Tibial nerve (tissue), 4 donors: ENCODE measurements around the gene C10orf67. TPM values are rescaled to one million over a fixed set of nuclear protein-coding genes. Genes with fewer than 3 reads are reported as not detected.

Experiments used
- DNase-seq, 2 donors: peaks; one replicate each; pipeline ENCODE4 v3.0.0-alpha.2; 2019; ENCODE audit warnings: low spot score in 2 of 2
- H3K27ac ChIP-seq, 4 donors: fragments of 200-600 bp; sonication (generic) in 3 of 4; one replicate each; pipeline ENCODE4 v1.5.1; 2017 to 2019; ENCODE audit warnings: mild to moderate bottlenecking in 1 of 4
- H3K27me3 ChIP-seq, 2 donors: fragments of 200-600 bp; sonication (generic) in 1 of 2; one replicate each; pipeline versions ENCODE4 v1.5.1 to v1.6.0; 2017 to 2019
- H3K36me3 ChIP-seq, 3 donors: fragments of 200-600 bp; sonication (generic); one replicate each; pipeline ENCODE4 v1.5.1; 2018 to 2019
- H3K4me1 ChIP-seq, 4 donors: fragments of 200-600 bp; sonication (generic) in 3 of 4; one replicate each; pipeline ENCODE4 v1.5.1; 2017 to 2019
- H3K4me3 ChIP-seq, 4 donors: fragments of 200-600 bp; sonication (generic) in 3 of 4; one replicate each; pipeline ENCODE4 v1.5.1; 2017 to 2019; ENCODE audit warnings: mild to moderate bottlenecking in 1 of 4, moderate library complexity in 1 of 4
- H3K9me3 ChIP-seq, 4 donors: fragments of 200-600 bp; sonication (generic) in 3 of 4; one replicate each; pipeline ENCODE4 v1.5.1; 2017 to 2019
- EP300 ChIP-seq, 2 donors: sonication (generic); formaldehyde crosslinking; IDR thresholded peaks; one replicate each; pipeline ENCODE4 v1.6.1; 2017; ENCODE audit warnings: antibody characterized with exemption in 2 of 2, mild to moderate bottlenecking in 1 of 2
- POLR2A ChIP-seq, 2 donors: fragments of 450-650 bp; IDR thresholded peaks; one replicate each; pipeline ENCODE4 v1.6.1; 2017; ENCODE audit warnings: antibody characterized with exemption in 2 of 2, mild to moderate bottlenecking in 2 of 2, moderate library complexity in 2 of 2
- WGBS, 2 donors: methylation state at CpG; one replicate each; pipeline ENCODE4 v1.1.5; 2018; 5-methylcytosine and 5-hydroxymethylcytosine counted together
- total RNA-seq, 4 donors: library from RNA; depleted of rRNA; stranded (reverse); fragments of >200 nt; gene quantifications; one replicate each; pipeline ENCODE4 v1.1.0, GENCODE V29; 2016
- TF ChIP-seq, protein P1 (sequence below), 5 experiments: fragments of 200-600 bp in 3 of 5; fragments of 450-650 bp in 2 of 5; sonication (generic) in 3 of 5; IDR thresholded peaks; one replicate each; pipeline ENCODE4 v1.5.1; 2016 to 2019; ENCODE audit warnings: antibody characterized with exemption in 5 of 5, mild to moderate bottlenecking in 3 of 5, moderate library complexity in 2 of 5

C10orf67 gene
- total RNA-seq, 4 donors from 2014 or later, result 0.30 to 1.6 (median 0.64) TPM

DNA sequence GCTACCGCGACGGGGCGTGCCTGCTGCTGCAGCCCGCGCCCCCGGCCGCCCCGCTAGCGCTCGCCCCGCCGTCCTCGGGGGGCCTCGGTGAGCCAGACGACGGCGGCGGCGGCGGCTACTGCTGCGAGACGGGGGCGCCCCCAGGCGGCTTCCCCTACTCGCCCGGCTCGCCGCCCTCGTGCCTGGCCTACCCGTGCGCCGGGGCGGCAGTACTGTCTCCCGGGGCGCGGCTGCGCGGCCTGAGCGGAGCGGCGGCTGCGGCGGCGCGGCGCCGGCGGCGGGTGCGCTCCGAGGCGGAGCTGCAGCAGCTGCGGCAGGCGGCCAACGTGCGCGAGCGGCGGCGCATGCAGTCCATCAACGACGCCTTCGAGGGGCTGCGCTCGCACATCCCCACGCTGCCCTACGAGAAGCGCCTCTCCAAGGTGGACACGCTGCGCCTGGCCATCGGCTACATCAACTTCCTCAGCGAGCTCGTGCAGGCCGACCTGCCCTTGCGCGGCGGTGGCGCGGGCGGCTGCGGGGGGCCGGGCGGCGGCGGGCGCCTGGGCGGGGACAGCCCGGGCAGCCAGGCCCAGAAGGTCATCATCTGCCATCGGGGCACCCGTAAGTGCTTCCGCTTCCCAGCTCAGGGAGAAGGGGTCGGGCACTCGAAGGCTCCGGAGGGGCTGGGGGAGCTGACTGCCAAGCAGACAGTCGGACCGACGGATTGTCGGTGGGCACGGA lies 151.7 kb downstream of the C10orf67 start:
- Histone ChIP-seq H3K9me3 (no peaks in the 10 kb centered on the region), H3K36me3 (no peaks in the 10 kb centered on the region), H3K4me1 (peaks cover 0 to 29% (median 0%) of the 10 kb centered on the region in 4 donors), H3K27ac (no peak overlapping the region), H3K27me3 (peaks cover 0 to 89% of the 10 kb centered on the region in 2 donors), H3K4me3 (no peak overlapping the region)
- TF ChIP-seq, protein P1, sequence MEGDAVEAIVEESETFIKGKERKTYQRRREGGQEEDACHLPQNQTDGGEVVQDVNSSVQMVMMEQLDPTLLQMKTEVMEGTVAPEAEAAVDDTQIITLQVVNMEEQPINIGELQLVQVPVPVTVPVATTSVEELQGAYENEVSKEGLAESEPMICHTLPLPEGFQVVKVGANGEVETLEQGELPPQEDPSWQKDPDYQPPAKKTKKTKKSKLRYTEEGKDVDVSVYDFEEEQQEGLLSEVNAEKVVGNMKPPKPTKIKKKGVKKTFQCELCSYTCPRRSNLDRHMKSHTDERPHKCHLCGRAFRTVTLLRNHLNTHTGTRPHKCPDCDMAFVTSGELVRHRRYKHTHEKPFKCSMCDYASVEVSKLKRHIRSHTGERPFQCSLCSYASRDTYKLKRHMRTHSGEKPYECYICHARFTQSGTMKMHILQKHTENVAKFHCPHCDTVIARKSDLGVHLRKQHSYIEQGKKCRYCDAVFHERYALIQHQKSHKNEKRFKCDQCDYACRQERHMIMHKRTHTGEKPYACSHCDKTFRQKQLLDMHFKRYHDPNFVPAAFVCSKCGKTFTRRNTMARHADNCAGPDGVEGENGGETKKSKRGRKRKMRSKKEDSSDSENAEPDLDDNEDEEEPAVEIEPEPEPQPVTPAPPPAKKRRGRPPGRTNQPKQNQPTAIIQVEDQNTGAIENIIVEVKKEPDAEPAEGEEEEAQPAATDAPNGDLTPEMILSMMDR (IDR thresholded peaks at IDR 0.05), result no peak
- TF ChIP-seq POLR2A (IDR thresholded peaks at IDR 0.05) (no peak), EP300 (IDR thresholded peaks at IDR 0.05) (no peak)
- DNase-seq, result no peak
- 2% methylated on average over 11 to 23 of the region's 100 CpGs for WGBS, 2 donors

DNA sequence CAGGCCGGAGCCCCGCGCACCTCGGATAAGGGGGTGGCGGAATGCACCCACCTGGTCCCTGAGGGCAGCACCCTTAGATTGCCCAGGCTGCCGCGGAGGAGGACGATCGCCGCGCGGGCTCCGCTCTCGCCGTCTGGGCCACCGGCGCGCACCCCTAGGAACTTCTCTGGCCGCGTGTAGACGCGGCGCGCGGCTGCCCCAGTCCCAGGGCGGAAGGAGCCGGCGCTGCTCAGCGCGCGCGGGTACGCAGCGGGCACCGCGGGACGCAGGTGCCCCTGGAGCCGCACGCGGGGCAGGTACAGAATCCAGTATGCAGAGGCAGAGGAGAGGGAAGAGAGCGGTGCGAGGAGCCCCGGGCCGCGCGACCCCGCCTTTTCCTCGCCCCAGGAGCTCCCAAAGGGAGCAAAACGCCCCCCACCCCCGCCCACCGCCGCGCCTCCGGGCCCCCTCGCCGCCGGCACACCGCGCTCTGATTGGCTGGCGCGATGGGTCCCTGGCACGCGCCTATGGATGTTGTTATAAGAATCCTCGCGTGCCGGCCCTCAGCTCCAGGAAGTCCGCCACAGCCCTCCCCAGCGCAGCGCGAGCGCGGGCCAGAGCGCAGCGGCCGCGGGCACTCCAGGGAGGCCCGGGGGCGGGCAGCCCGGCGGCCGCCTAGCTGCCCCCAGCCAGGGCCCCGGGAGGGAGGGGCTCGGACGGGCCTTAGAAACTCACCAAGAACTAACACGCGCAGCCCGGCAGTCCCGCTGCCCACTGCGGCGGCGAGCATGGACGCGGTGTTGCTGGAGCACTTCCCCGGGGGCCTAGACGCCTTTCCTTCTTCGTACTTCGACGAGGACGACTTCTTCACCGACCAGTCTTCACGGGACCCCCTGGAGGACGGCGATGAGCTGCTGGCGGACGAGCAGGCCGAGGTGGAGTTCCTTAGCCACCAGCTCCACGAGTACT lies 152.6 kb downstream of the C10orf67 start, which contains the start of gene PTF1A:
Gene PTF1A (plus strand): TSS at position 549 of the 948 bp plus-strand sequence. CDS start 219 bp downstream, at position 768.
- WGBS, 2 donors, result 2 to 5% methylated on average over 23 to 42 of the region's 107 CpGs
- no peak for DNase-seq
- peaks cover 0 to 89% of the 10 kb centered on the region in 2 donors for H3K27me3 ChIP-seq
- TF ChIP-seq EP300 (IDR thresholded peaks at IDR 0.05) (no peak), POLR2A (IDR thresholded peaks at IDR 0.05) (no peak)
- TF ChIP-seq, protein P1 (IDR thresholded peaks at IDR 0.05), result no peak
- no peak within 1 kb of the TSS for H3K4me3 ChIP-seq
- peaks cover 0 to 29% (median 0%) of the 10 kb centered on the region in 4 donors for H3K4me1 ChIP-seq
- no peak within 1 kb of the TSS for H3K27ac ChIP-seq
- no peaks in the 10 kb centered on the region for H3K9me3 ChIP-seq
- no peaks in the 10 kb centered on the region for H3K36me3 ChIP-seq

DNA sequence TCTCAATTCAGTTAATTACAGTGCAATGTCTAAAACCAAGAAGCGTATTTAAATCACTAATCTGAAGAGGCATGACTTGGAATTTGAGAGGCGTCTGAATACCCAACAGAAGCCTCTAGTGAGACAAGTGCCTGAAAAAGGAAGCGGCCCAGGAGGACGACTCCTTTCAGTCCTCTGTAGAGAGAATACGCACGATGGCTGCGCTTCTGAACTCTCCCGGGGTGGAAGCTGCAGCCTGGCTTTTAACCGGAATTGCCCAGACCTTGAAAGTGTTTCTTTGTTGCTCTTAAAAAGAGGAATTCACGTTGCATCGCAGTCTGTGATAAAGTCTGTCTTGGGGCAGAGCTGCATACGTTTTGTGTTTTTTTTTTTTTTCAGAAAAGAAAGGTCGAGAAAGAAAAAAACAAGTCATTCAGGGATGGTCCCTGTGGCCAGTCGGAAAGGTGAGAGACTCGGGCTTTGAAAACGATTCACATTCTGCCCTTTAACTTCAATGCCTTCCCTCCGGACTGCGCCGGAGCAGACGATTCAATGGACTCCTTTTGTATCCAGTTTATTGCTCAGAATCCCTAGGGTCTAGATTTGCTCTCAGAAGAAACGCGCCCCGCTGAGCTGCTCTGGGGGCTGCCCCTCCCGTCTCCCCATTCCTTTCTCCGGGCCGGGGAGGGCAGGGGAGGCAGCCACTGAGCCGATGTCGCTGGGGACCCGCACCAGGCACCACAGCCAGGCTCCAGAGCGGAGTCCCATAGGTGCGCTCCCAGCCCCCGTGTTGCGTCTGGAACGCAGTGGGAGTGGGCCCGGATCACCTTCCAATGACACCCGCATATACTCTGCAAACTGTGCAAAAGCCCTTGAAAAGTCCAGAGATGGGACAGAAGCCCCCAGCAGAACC lies 153.5 kb downstream of the C10orf67 start:
- peaks cover 0 to 84% of the 10 kb centered on the region in 2 donors for H3K27me3 ChIP-seq
- no peak overlapping the region for H3K27ac ChIP-seq
- H3K4me3 ChIP-seq, result no peak overlapping the region

DNA sequence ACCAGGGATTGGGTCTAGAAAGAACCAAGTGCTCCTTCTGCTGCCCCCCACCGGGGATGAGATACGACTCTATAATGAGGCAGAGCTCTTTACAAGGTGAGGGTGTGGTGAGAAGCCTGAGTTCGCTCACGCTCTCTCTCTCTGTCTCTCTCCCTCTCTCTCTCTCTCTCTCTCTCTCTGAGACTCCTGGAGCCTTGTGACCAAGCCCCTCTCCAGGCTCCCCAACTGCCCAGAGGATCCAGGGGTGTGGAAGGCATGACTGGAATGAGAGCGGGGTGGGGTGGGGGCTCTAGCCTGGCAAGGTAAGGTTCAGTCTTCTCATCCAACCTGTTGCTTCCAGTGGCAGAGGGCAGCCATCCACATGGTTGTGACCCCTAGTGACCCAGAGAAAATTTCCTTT lies 155.6 kb downstream of the C10orf67 start:
- peaks cover 0 to 67% of the 10 kb centered on the region in 2 donors for H3K27me3 ChIP-seq
- no peak for TF ChIP-seq POLR2A (IDR thresholded peaks at IDR 0.05)
- TF ChIP-seq EP300 (IDR thresholded peaks at IDR 0.05), result no peak
- TF ChIP-seq, protein P1 (IDR thresholded peaks at IDR 0.05), result no peak
- H3K4me1 ChIP-seq, result peaks cover 0 to 19% (median 0%) of the 10 kb centered on the region in 4 donors
- no peaks in the 10 kb centered on the region for H3K36me3 ChIP-seq
- no peak for DNase-seq
- no peak overlapping the region for H3K4me3 ChIP-seq
- 21 to 35% methylated on average over 5 of the region's 5 CpGs for WGBS, 2 donors
- no peak overlapping the region for H3K27ac ChIP-seq
- no peaks in the 10 kb centered on the region for H3K9me3 ChIP-seq

More for the DNA sequence above, 153.5 kb downstream of the C10orf67 start:
- Histone ChIP-seq H3K36me3 (no peaks in the 10 kb centered on the region), H3K4me1 (peaks cover 0 to 29% (median 0%) of the 10 kb centered on the region in 4 donors), H3K9me3 (no peaks in the 10 kb centered on the region)
- TF ChIP-seq EP300 (IDR thresholded peaks at IDR 0.05) (no peak), POLR2A (IDR thresholded peaks at IDR 0.05) (no peak)
- TF ChIP-seq, protein P1 (IDR thresholded peaks at IDR 0.05), result no peak
- DNase-seq, result no peak
- WGBS, 2 donors, result 1% methylated on average over 23 to 33 of the region's 36 CpGs
